ENCODE measurements around the gene SVOP.
"Not testable (repeated sequence)": the region's sequence is repeated elsewhere in the genome, so short reads cannot be mapped to it uniquely, and the experiment has no call there.

The SVOP gene

GRCh38 chr12:109029411-109029810 is 8.5 kb upstream of the SVOP start:
- no peak for DNase-seq (ENCODE audit: low spot score)

GRCh38 chr12:109028624-109029023 is 7.8 kb upstream of the SVOP start:
- not testable (repeated sequence) for DNase-seq (ENCODE audit: low spot score)

- no peak for DNase-seq (ENCODE audit: low spot score)
Observed at GRCh38 chr12:109027767-109028166, 6.9 kb upstream of the SVOP start.

GRCh38 chr12:109020146-109020795 is 597 bp downstream of the SVOP start:
- no peak for DNase-seq (ENCODE audit: low spot score)

- DNase-seq (ENCODE audit: low spot score), result no peak
Observed at GRCh38 chr12:109018296-109018695, 2.6 kb downstream of the SVOP start.

GRCh38 chr12:109016978-109017377 is 3.9 kb downstream of the SVOP start:
- no peak for DNase-seq (ENCODE audit: low spot score)

GRCh38 chr12:109016016-109016415 is 4.9 kb downstream of the SVOP start:
- DNase-seq (ENCODE audit: low spot score), result no peak

- no peak for DNase-seq (ENCODE audit: low spot score)
Observed at GRCh38 chr12:109014984-109015765, 5.7 kb downstream of the SVOP start.

GRCh38 chr12:109010259-109010658 is 10.6 kb downstream of the SVOP start:
- no peak for DNase-seq (ENCODE audit: low spot score)

GRCh38 chr12:109009766-109010165 is 11.1 kb downstream of the SVOP start:
- DNase-seq (ENCODE audit: low spot score), result no peak

- no peak for DNase-seq (ENCODE audit: low spot score)
Observed at GRCh38 chr12:109004017-109004416, 16.9 kb downstream of the SVOP start.

GRCh38 chr12:108996320-108996719 is 24.5 kb downstream of the SVOP start:
- DNase-seq (ENCODE audit: low spot score), result no peak

- DNase-seq (ENCODE audit: low spot score), result no peak
Observed at GRCh38 chr12:108995370-108995992, 25.4 kb downstream of the SVOP start.

- DNase-seq (ENCODE audit: low spot score), result not testable (repeated sequence)
Observed at GRCh38 chr12:108990103-108990502, 30.8 kb downstream of the SVOP start.

- DNase-seq (ENCODE audit: low spot score), result no peak
Observed at GRCh38 chr12:108989376-108989775, 31.5 kb downstream of the SVOP start.

GRCh38 chr12:108985750-108986149 is 35.1 kb downstream of the SVOP start:
- DNase-seq (ENCODE audit: low spot score), result no peak

- no peak for DNase-seq (ENCODE audit: low spot score)
Observed at GRCh38 chr12:108983227-108983626, 37.6 kb downstream of the SVOP start.

- DNase-seq (ENCODE audit: low spot score), result no peak
Observed at GRCh38 chr12:108982621-108983219, 38.1 kb downstream of the SVOP start.

GRCh38 chr12:108981835-108982234 is 39.0 kb downstream of the SVOP start:
- no peak for DNase-seq (ENCODE audit: low spot score)

GRCh38 chr12:108980831-108981618 is 39.8 kb downstream of the SVOP start:
- no peak for DNase-seq (ENCODE audit: low spot score)

GRCh38 chr12:108977360-108977759 is 43.5 kb downstream of the SVOP start:
- no peak for DNase-seq (ENCODE audit: low spot score)

GRCh38 chr12:108975024-108975593 is 45.8 kb downstream of the SVOP start:
- no peak for DNase-seq (ENCODE audit: low spot score)

Measured in iPS-NIHi11 (cell line).